K562 (cell line): ENCODE measurements around the gene DAP. TPM values are rescaled to one million over a fixed set of nuclear protein-coding genes. Genes with fewer than 3 reads are reported as not detected.
"Not testable (repeated sequence)": the region's sequence is repeated elsewhere in the genome, so short reads cannot be mapped to it uniquely, and the experiment has no call there.

Experiments
- ATAC-seq: fragments of 200-7000 bp; cut with Tn5 transposase; 3 replicates; pipeline ENCODE4 v1.9.1; 2020; ENCODE audit warnings: moderate library complexity
- BruUV-seq: library from RNA; stranded (reverse); fragments of 400-500 nt; replicated peaks from 2 replicates; lab custom pipeline; 2021; lab: Mats Ljungman, UMichigan
- CTCF ChIA-PET: fragments of 300-600 bp; formaldehyde crosslinking; extraction: SDS; loops from one replicate; lab custom pipeline; 2021; ENCODE audit warnings: low intra/inter-chr PET ratio; lab: Yijun Ruan, JAX
- POLR2A ChIA-PET: fragments of 300-600, 350-650 bp; sonication (Branson Sonifier 250); formaldehyde crosslinking; extraction: SDS; loops from one replicate; lab custom pipeline; 2021; ENCODE audit warnings: antibody characterized with exemption, inconsistent platforms; lab: Yijun Ruan, JAX
- DNase-seq, 4 experiments: peaks; one replicate each; pipeline versions ENCODE4 v3.0.0 to v3.0.0-alpha.2; 2011 to 2018; ENCODE audit warnings: low spot score in 3 of 4, mixed read lengths in 3 of 4; ENCODE audit errors: extremely low read depth in 1 of 4
- FAIRE-seq: peaks from 2 replicates; lab custom pipeline; 2011; peaks lifted over from hg19 to GRCh38; lab: Jason Lieb, UNC
- H2AFZ ChIP-seq: 2 replicates; pipeline ENCODE4 v1.6.0; 2011; ENCODE audit warnings: low read depth, low read length, control low read depth, inconsistent platforms
- H3K27ac ChIP-seq: fragments of 200-600 bp; 3 replicates; pipeline ENCODE4 v1.8.0; 2011; ENCODE audit warnings: low read depth, mild to moderate bottlenecking, control low read depth, inconsistent platforms, low read length, moderate library complexity, mixed read lengths; ENCODE audit errors: extremely low read depth
- H3K27me3 ChIP-seq, 2 experiments: fragments of 300-600 bp in 1 of 2; 2 replicates in 1 of 2; 3 replicates in 1 of 2; pipeline versions ENCODE4 v1.6.0 to v1.8.0; 2011; ENCODE audit warnings: inconsistent platforms in 2 of 2, low read length in 2 of 2, mild to moderate bottlenecking in 1 of 2, mixed read lengths in 1 of 2, moderate library complexity in 1 of 2; ENCODE audit not compliant: control insufficient read depth in 2 of 2, insufficient read depth in 2 of 2
- H3K36me3 ChIP-seq: fragments of 300-600 bp; 3 replicates; pipeline ENCODE4 v1.8.0; 2011; ENCODE audit warnings: mild to moderate bottlenecking, low read length, inconsistent platforms; ENCODE audit not compliant: control insufficient read depth, insufficient read depth
- H3K4me1 ChIP-seq, 2 experiments: fragments of 200-600 bp in 1 of 2; replicated peaks in 1 of 2; 2 replicates in 1 of 2; 3 replicates in 1 of 2; pipeline versions ENCODE4 v1.5.1 to v1.8.0; 2011; ENCODE audit warnings: inconsistent platforms in 2 of 2, low read length in 2 of 2, mild to moderate bottlenecking in 1 of 2, mixed read lengths in 1 of 2, moderate library complexity in 1 of 2; ENCODE audit not compliant: control insufficient read depth in 2 of 2, insufficient read depth in 2 of 2
- H3K4me2 ChIP-seq: 2 replicates; pipeline ENCODE4 v1.6.1; 2011; ENCODE audit warnings: low read length, control low read depth, inconsistent platforms, mixed read lengths; ENCODE audit not compliant: insufficient read depth
- H3K4me3 ChIP-seq: fragments of 200-600 bp; sonication (generic), shearing (Covaris generic); 2 replicates; pipeline ENCODE4 v1.5.1; 2016; ENCODE audit warnings: control low read depth, inconsistent platforms
- H3K79me2 ChIP-seq: fragments of 200-600 bp; 3 replicates; pipeline ENCODE4 v1.8.0; 2011; ENCODE audit warnings: low read length, inconsistent platforms; ENCODE audit not compliant: control insufficient read depth, insufficient read depth
- H3K9ac ChIP-seq, 2 experiments: 2 replicates each; pipeline versions ENCODE4 v1.6.0 to v1.6.1; 2011; ENCODE audit warnings: low read depth in 2 of 2, low read length in 2 of 2, control low read depth in 1 of 2, inconsistent platforms in 1 of 2, mild to moderate bottlenecking in 1 of 2, mixed read lengths in 1 of 2; ENCODE audit not compliant: insufficient read depth in 1 of 2
- H3K9me1 ChIP-seq: one replicate; pipeline ENCODE4 v1.6.0; 2011; ENCODE audit warnings: inconsistent platforms, mild to moderate bottlenecking, low read length, moderate library complexity; ENCODE audit not compliant: control insufficient read depth, insufficient read depth
- H3K9me3 ChIP-seq: replicated peaks from 2 replicates; pipeline ENCODE4 v1.5.1; 2011; ENCODE audit warnings: low read depth, low read length, inconsistent platforms; ENCODE audit not compliant: control insufficient read depth, insufficient read depth
- H4K20me1 ChIP-seq: replicated peaks from 2 replicates; pipeline ENCODE4 v1.6.1; 2011; ENCODE audit warnings: low read length, inconsistent platforms, mixed read lengths; ENCODE audit not compliant: control insufficient read depth, insufficient read depth
- LEF1 ChIP-seq: fragments of 450-650 bp; IDR thresholded peaks from 2 replicates; pipeline ENCODE4 v1.6.1; 2016; ENCODE audit warnings: mild to moderate bottlenecking
- MITF ChIP-seq: IDR thresholded peaks from 2 replicates; pipeline ENCODE4 v1.6.1; 2014; ENCODE audit warnings: antibody characterized with exemption
- TAF15 ChIP-seq: fragments of 200-400 bp; formaldehyde crosslinking; IDR thresholded peaks from 2 replicates; pipeline ENCODE4 v1.6.1; 2017; ENCODE audit warnings: mild to moderate bottlenecking, low read depth, low read length, moderate library complexity
- ZSCAN32 ChIP-seq: fragments of 450-650 bp; formaldehyde crosslinking; IDR thresholded peaks from 2 replicates; pipeline ENCODE4 v1.4.0; 2020; ENCODE audit warnings: mild to moderate bottlenecking, moderate library complexity
- WGBS: fragments of 100-300 bp; shearing (Covaris generic); methylation state at CpG from one replicate; pipeline ENCODE4 v1.1.6; 2016; ENCODE audit warnings: low coverage, mixed read lengths; ENCODE audit not compliant: insufficient coverage; ENCODE audit errors: missing lambda C conversion rate; 5-methylcytosine and 5-hydroxymethylcytosine counted together
- in situ Hi-C: fragments of 300-500 bp; cut with MboI; formaldehyde crosslinking; loops from 4 replicates; pipeline ENCODE4 v1.15.0; 2018; ENCODE audit warnings: inconsistent platforms, mixed read lengths
- intact Hi-C: fragments of 100-400 bp; cut with micrococcal nuclease; formaldehyde crosslinking; loops from 2 replicates; pipeline ENCODE4 v1.14.2; 2022
- polyA plus RNA-seq, 8 experiments: library from polyadenylated mRNA; depleted of rRNA in 4 of 8; stranded (reverse) in 5 of 8; unstranded in 3 of 8; fragments of >200 nt; fragmentation: Nextera tagmentation in 2 of 8; fragmentation: Illumina TruSeq in 1 of 8; extraction: Ambion mirVana in 2 of 8; extraction: Trizol in 1 of 8; gene quantifications; 2 replicates each; pipeline versions ENCODE4 v1.2.1 to v1.2.3, GENCODE V29; 2011 to 2014; ENCODE audit warnings: inconsistent platforms in 1 of 8, missing spikeins in 1 of 8
- total RNA-seq, 7 experiments: library from RNA; depleted of rRNA in 6 of 7; stranded (reverse); fragments of >200 nt in 6 of 7; fragmentation: Illumina TruSeq in 2 of 7; extraction: Trizol in 2 of 7; gene quantifications; 2 replicates each; pipeline versions ENCODE4 v1.2.1 to v1.2.3, GENCODE V29; 2011 to 2021; ENCODE audit warnings: low replicate concordance in 1 of 7
- TF ChIP-seq, protein P1 (sequence below): fragments of 450-650 bp; formaldehyde crosslinking; IDR thresholded peaks from 2 replicates; pipeline ENCODE4 v1.4.0; 2020; ENCODE audit warnings: mild to moderate bottlenecking

The DAP gene
- total and polyA plus RNA-seq, 9 of the 15 experiments (the other 6 are each of a cell fraction or from before 2014, with no cell fraction given) = 14.1 to 151 (median 34.5) TPM

DNA sequence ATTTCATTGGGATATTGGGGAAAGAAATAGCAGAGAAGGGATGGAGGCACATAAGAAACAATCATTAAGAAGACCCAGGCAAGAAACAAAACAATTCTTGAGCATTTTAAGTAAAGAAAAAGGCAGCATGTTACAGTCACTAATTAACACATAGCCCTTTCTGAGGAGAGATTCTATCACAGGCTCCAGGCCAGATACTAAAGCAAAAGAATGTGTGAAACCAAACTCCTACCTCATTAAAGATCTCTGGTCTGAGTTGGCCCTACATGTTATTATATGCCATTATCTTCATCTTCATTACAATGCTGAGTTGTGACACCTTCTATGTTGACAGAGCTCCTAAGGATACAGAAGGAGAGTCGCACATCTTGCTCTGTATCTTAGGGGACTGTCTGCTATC, 37.5 kb downstream of the DAP start (continued):
- TF ChIP-seq, protein P1, sequence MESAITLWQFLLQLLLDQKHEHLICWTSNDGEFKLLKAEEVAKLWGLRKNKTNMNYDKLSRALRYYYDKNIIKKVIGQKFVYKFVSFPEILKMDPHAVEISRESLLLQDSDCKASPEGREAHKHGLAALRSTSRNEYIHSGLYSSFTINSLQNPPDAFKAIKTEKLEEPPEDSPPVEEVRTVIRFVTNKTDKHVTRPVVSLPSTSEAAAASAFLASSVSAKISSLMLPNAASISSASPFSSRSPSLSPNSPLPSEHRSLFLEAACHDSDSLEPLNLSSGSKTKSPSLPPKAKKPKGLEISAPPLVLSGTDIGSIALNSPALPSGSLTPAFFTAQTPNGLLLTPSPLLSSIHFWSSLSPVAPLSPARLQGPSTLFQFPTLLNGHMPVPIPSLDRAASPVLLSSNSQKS (CRISPR knock-in tag) = no peak

GRCh38 chr5:10720766-10721165, 40.3 kb downstream of the DAP start:
- POLR2A ChIA-PET, H3K9me1 ChIP-seq, FAIRE-seq, in situ Hi-C loops, intact Hi-C loops, H4K20me1 ChIP-seq, CTCF ChIA-PET, H3K27me3 ChIP-seq, H3K4me3 ChIP-seq, H3K9ac ChIP-seq, H3K4me2 ChIP-seq, H2AFZ ChIP-seq, DNase-seq, H3K27ac ChIP-seq, BruUV-seq, ATAC-seq, H3K9me3 ChIP-seq: not testable (repeated sequence)
- Histone ChIP-seq H3K79me2 (peaks cover 41% of the 10 kb centered on the region), H3K36me3 (peaks cover 75% of the 10 kb centered on the region), H3K4me1 (peaks cover 12 to 16% of the 10 kb centered on the region in 2 experiments)
- WGBS = 100% methylated on average over 4 of the region's 4 CpGs

GRCh38 chr5:10719965-10720364, 41.1 kb downstream of the DAP start:
- POLR2A ChIA-PET = no interaction called here
- intact Hi-C loops (no loop called here), in situ Hi-C loops (no loop called here)
- peaks cover 75% of the 10 kb centered on the region for H3K36me3 ChIP-seq
- peaks cover 5 to 8% of the 10 kb centered on the region in 2 experiments; a peak in 4 of 5 replicates for H3K4me1 ChIP-seq
- no TSS peak for BruUV-seq
- CTCF ChIA-PET = no interaction called here
- no peak overlapping the region for H3K9ac ChIP-seq
- H3K27me3 ChIP-seq = no peaks in the 10 kb centered on the region
- FAIRE-seq (no peak), DNase-seq (no peak), ATAC-seq (no peak)
- peaks cover 33% of the 10 kb centered on the region for H3K79me2 ChIP-seq
- no peaks in the 10 kb centered on the region for H4K20me1 ChIP-seq
- H3K27ac ChIP-seq = no peak overlapping the region
- H3K9me3 ChIP-seq = peaks cover 3% of the 10 kb centered on the region
- WGBS = 84% methylated on average over 2 of the region's 2 CpGs
- no peak overlapping the region for H3K4me3 ChIP-seq
- no peak overlapping the region for H3K4me2 ChIP-seq
- TF ChIP-seq ZSCAN32 (CRISPR knock-in tag) = no peak
- no peak for TF ChIP-seq LEF1
- TF ChIP-seq TAF15 = no peak
- no peak for TF ChIP-seq MITF
- no peak overlapping the region for H2AFZ ChIP-seq
- no peaks in the 10 kb centered on the region for H3K9me1 ChIP-seq

DNA sequence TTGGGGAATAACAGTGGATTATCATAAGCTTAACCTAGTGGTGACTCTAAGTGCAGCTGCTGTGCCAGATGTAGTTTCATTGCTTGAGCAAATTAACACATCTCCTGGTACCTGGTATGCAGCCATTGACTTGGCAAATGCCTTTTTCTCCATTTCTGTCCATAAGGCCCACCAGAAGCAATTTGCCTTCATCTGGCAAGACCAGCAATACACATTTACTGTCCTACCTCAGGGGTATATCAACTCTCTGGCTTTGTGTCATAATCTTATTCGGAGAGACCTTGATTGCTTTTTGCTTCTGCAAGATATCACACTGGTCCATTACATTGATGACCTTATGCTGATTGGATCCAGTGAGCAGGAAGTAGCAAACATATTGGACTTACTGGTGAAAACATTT, 42.4 kb downstream of the DAP start:
- H3K4me3 ChIP-seq, H3K27ac ChIP-seq, FAIRE-seq, POLR2A ChIA-PET, H4K20me1 ChIP-seq, in situ Hi-C loops, H3K9me1 ChIP-seq, BruUV-seq, ATAC-seq, H2AFZ ChIP-seq, H3K9ac ChIP-seq, intact Hi-C loops, H3K4me2 ChIP-seq, H3K9me3 ChIP-seq, DNase-seq, H3K27me3 ChIP-seq, CTCF ChIA-PET, H3K4me1 ChIP-seq: not testable (repeated sequence)
- WGBS = 77% methylated on average over 1 of the region's 1 CpG
- peaks cover 25% of the 10 kb centered on the region; the same call in 2 of the 3 replicates for H3K79me2 ChIP-seq
- H3K36me3 ChIP-seq = peaks cover 71% of the 10 kb centered on the region
